HG03457 (cell line): Measurements from ENCODE around the gene FHIT.

Experiments
- ATAC-seq: cut with Tn5 transposase; IDR thresholded peaks from one replicate; pipeline ENCODE4 v1.9.1; 2021; ENCODE audit warnings: moderate number of reproducible peaks; ENCODE audit not compliant: unreplicated experiment

The FHIT gene

GRCh38 chr3:60779637-60780036 lies 471.6 kb downstream of the FHIT start:
- no peak for ATAC-seq

GRCh38 chr3:60775985-60776384 lies 475.3 kb downstream of the FHIT start:
- ATAC-seq, result no peak

- ATAC-seq, result no peak
Observed at GRCh38 chr3:60774617-60775016, 476.6 kb downstream of the FHIT start.

- no peak for ATAC-seq
Observed at GRCh38 chr3:60772584-60772983, 478.7 kb downstream of the FHIT start.

DNA sequence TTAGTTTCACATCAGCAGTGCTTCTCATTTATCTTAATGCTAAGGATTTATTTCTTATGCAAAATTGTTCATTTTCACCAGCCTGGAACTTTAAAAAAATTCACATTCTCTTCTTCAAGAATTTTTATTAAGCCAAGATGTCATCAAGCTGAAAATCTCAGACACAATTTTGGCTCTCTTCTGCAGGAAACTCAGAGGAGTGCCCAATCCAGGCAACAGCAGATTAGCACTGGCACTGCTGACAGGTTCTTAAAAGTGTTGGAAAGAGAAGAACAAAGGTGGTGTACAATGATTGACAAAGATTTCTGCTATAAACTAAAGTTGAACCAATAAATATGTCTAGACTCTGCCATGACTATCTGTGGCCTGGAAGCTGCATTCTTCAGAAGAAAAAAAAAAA lies 479.5 kb downstream of the FHIT start:
- ATAC-seq, result no peak

- ATAC-seq, result no peak
Observed at GRCh38 chr3:60770532-60770931, 480.7 kb downstream of the FHIT start.

DNA sequence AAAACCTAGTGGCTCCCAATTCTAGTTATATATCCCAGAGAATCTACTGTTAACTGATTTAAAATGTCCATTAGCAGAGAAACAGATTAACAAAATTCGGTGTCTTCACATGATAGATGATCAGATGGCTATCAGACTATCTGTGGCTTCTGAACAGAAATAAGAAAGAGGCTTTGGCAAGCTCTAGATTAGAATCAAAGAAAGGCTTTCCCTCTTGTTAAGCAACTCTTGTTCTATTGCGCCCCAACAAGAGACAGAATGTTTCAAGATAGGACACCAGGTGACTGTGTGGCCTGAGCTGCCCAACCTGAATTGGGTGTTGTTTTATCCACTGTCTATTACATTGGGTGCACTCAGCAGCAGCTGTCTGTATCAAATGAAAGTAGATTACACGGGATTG lies 483.7 kb downstream of the FHIT start:
- no peak for ATAC-seq

GRCh38 chr3:60765776-60766175 lies 485.5 kb downstream of the FHIT start:
- ATAC-seq, result no peak

- no peak for ATAC-seq
Observed at GRCh38 chr3:60764870-60765269, 486.4 kb downstream of the FHIT start.

GRCh38 chr3:60760145-60760544 lies 491.1 kb downstream of the FHIT start:
- no peak for ATAC-seq

GRCh38 chr3:60759439-60759838 lies 491.8 kb downstream of the FHIT start:
- ATAC-seq, result no peak

DNA sequence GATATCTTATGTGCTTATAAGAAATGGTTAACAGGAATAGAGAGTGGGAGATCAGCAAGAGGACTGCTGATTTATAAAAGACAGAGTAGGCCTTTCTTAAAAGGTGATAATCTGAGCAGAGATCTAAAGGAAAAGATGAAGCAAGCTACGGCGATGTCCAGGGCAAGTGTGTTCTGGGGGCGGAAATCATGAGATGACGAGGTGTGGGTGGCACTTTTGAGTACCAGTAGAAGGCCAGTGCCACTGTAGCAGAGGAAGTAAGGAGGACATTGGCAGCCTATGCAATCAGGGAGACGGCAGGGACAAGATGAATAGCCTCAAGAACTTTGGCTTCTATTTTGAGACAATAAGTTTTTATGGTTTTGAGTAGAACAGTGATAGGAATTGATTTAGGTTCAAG lies 492.4 kb downstream of the FHIT start:
- ATAC-seq, result no peak

DNA sequence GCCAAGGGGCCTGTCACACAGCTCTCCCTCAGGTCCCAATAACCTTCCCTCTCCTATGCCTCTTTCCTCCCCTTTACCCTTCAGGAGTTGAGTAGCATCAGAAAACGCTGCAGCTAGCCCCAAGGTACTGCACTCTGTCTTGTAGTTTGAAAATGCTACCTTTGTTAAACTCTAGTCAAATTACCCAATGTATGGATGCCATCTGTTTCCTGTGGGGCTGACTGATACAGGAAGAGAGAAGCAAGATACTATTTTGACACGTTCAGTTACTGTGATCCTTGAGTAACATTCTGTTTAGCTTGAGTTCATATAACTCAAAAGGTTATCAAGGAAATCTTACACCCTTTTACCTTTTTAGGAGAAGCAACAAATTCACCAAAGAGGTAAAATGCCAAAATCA lies 493.1 kb downstream of the FHIT start:
- no peak for ATAC-seq

GRCh38 chr3:60757724-60758123 lies 493.5 kb downstream of the FHIT start:
- no peak for ATAC-seq

GRCh38 chr3:60756241-60757030 lies 494.8 kb downstream of the FHIT start:
- ATAC-seq, result no peak

DNA sequence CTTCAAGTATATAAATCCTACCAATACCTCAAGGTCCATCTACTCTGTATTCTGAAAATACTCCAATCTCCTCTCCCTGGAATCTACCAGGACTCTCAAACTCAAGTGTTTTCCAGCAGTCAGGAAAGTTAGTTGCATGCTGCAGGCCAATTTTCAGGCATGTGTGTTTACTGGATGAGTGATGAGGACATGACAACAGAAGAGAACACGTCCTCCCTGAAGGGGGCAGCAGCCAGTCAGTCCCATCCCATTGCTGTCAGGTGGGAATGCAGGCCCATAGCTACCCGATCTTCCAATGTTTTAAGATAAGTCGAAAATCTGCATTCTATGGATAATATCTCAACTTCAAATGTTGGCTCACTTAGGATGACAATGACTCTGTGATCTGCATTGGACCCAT lies 496.2 kb downstream of the FHIT start:
- ATAC-seq, result no peak

DNA sequence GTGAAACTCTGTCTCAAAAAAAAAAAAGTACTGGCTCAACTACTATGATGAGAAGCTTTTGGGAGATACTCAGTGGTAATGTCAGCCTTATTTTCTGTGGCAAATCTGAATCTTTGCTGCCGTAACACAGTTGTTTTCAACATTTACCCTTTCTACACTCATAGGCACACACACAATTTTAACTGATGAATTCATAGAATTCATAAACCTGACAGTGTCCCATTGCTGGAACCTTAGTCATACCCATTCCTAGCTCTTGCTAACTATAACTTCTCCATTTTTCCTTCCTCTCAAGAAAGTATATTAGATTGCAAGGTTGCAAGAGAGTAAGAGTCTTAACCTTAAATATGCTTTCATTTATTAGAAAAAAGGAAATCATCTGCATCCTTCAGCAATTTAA lies 496.6 kb downstream of the FHIT start:
- no peak for ATAC-seq

DNA sequence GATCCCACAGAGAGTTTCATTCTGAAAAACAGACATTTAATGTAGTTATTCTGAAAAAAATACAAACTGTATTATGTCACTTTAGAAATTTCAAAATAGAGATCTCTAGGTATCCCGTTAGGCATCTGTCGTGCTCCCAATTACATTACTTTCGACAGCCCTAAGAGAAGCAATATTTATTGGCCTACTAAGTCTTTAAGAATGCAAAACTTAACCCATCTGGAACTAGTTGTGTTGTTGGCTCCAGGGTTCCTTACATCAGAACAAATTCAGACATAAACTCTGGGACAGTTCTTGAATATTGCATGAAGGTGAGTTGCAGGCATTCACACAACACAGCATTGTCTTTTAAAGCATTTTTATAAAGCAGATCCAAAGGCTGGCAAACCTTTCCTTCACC lies 498.4 kb downstream of the FHIT start:
- no peak for ATAC-seq

GRCh38 chr3:60746695-60747416 lies 504.4 kb downstream of the FHIT start:
- no peak for ATAC-seq

- ATAC-seq, result no peak
Observed at GRCh38 chr3:60746043-60746638, 505.1 kb downstream of the FHIT start.

- no peak for ATAC-seq
Observed at GRCh38 chr3:60743631-60744164, 507.6 kb downstream of the FHIT start.

DNA sequence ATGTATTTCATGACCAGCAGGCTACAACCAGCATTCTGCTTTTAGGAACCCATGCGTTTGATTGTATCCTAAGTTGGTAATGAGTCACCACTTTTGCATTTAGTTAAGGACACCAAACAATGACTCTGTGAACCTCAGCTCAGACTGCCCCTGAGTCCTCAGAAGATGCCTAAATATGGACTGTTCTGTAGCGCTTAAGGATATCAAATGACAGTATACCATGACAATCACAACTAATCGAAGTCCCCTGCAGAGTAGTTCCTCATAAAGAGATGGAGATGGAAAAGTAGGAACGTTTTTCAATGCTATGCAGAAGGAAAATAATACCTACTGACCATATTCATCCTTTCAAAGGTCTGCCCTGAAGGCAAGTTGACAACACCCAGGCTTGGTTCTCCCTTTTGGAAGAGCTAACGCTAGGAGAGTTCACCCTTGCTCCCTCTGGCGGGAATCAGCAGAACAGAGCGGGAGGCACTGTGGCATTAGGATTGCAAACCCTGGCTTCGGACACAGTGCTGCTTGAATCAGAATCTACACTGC lies 508.6 kb downstream of the FHIT start:
- no peak for ATAC-seq
